ENCODE measurements around the gene PRR22. TPM values are rescaled to one million over a fixed set of nuclear protein-coding genes. Genes with fewer than 3 reads are reported as not detected.

Gene PRR22
- total RNA-seq, 4 donors from 2014 or later: 2.0 to 5.1 (median 3.6) TPM

GRCh38 chr19:5775668-5776309, 8.8 kb downstream of the PRR22 start:
- 64% methylated on average over 14 of the region's 17 CpGs for WGBS

GRCh38 chr19:5774921-5775320, 9.6 kb downstream of the PRR22 start:
- WGBS: 76% methylated on average over 8 of the region's 8 CpGs
- Histone ChIP-seq H3K27ac (no peak overlapping the region), H3K9me3 (no peaks in the 10 kb centered on the region), H3K36me3 (no peaks in the 10 kb centered on the region), H3K4me1 (peaks cover 3% of the 10 kb centered on the region), H3K27me3 (no peaks in the 10 kb centered on the region), H3K4me3 (no peak overlapping the region)
- no peak for DNase-seq (ENCODE audit: low spot score in 2 of 2)
- no peak for TF ChIP-seq CTCF (IDR thresholded peaks at IDR 0.05)

More at GRCh38 chr19:5775668-5776309, 8.8 kb downstream of the PRR22 start:
- no peak for DNase-seq (ENCODE audit: low spot score in 2 of 2)
- TF ChIP-seq POLR2AphosphoS5 (IDR thresholded peaks at IDR 0.05) (no peak), CTCF (IDR thresholded peaks at IDR 0.05) (no peak), EP300 (IDR thresholded peaks at IDR 0.05) (no peak), POLR2A (IDR thresholded peaks at IDR 0.05) (no peak)
- Histone ChIP-seq H3K27ac (peak overlapping the region; percentile 51), H3K27me3 (no peaks in the 10 kb centered on the region), H3K9me3 (no peaks in the 10 kb centered on the region), H3K4me1 (peaks cover 3% of the 10 kb centered on the region), H3K4me3 (no peak overlapping the region), H3K36me3 (no peaks in the 10 kb centered on the region)

GRCh38 chr19:5773276-5773675, 11.3 kb downstream of the PRR22 start:
- Histone ChIP-seq H3K36me3 (no peaks in the 10 kb centered on the region), H3K4me3 (no peak overlapping the region), H3K27me3 (no peaks in the 10 kb centered on the region), H3K4me1 (peaks cover 3% of the 10 kb centered on the region), H3K27ac (no peak overlapping the region), H3K9me3 (no peaks in the 10 kb centered on the region)
- DNase-seq (ENCODE audit: low spot score in 2 of 2): no peak
- WGBS: 81% methylated on average over 5 of the region's 5 CpGs
- TF ChIP-seq POLR2AphosphoS5 (IDR thresholded peaks at IDR 0.05): no peak
- TF ChIP-seq POLR2A (IDR thresholded peaks at IDR 0.05): no peak
- TF ChIP-seq CTCF (IDR thresholded peaks at IDR 0.05): no peak
- no peak for TF ChIP-seq EP300 (IDR thresholded peaks at IDR 0.05)

- TF ChIP-seq EP300 (IDR thresholded peaks at IDR 0.05) (no peak), POLR2AphosphoS5 (IDR thresholded peaks at IDR 0.05) (no peak), POLR2A (IDR thresholded peaks at IDR 0.05) (no peak), CTCF (IDR thresholded peaks at IDR 0.05) (no peak)
- no peaks in the 10 kb centered on the region for H3K27me3 ChIP-seq
- peaks cover 3% of the 10 kb centered on the region for H3K4me1 ChIP-seq
- H3K9me3 ChIP-seq: no peaks in the 10 kb centered on the region
- no peak for DNase-seq (ENCODE audit: low spot score in 2 of 2)
- no peaks in the 10 kb centered on the region for H3K36me3 ChIP-seq
- H3K27ac ChIP-seq: no peak overlapping the region
- no peak overlapping the region for H3K4me3 ChIP-seq
- WGBS: 88% methylated on average over 19 of the region's 19 CpGs
Measured at GRCh38 chr19:5772416-5772815, 12.1 kb downstream of the PRR22 start.

- no peaks in the 10 kb centered on the region for H3K36me3 ChIP-seq
- H3K4me1 ChIP-seq: no peaks in the 10 kb centered on the region
- DNase-seq (ENCODE audit: low spot score in 2 of 2): no peak
- no peaks in the 10 kb centered on the region for H3K9me3 ChIP-seq
- no peak for TF ChIP-seq CTCF (IDR thresholded peaks at IDR 0.05)
- TF ChIP-seq POLR2A (IDR thresholded peaks at IDR 0.05): no peak
- no peak for TF ChIP-seq POLR2AphosphoS5 (IDR thresholded peaks at IDR 0.05)
- TF ChIP-seq EP300 (IDR thresholded peaks at IDR 0.05): no peak
- no peaks in the 10 kb centered on the region for H3K27me3 ChIP-seq
- no peak overlapping the region for H3K27ac ChIP-seq
- H3K4me3 ChIP-seq: no peak overlapping the region
- 97% methylated on average over 10 of the region's 10 CpGs for WGBS
Measured at GRCh38 chr19:5767949-5768348, 16.6 kb downstream of the PRR22 start.

Measured in suprapubic skin (tissue), 4 donors.